Hepatocyte (in vitro differentiated cells): ENCODE measurements around the gene MPST.

Experiments
- CTCF ChIP-seq: fragments of 200-600 bp; sonication (generic); IDR thresholded peaks from 2 replicates; pipeline ENCODE4 v1.5.1; 2016; ENCODE audit warnings: antibody characterized with exemption, mild to moderate bottlenecking; ENCODE audit not compliant: poor library complexity
- EZH2 ChIP-seq: fragments of 200-600 bp; sonication (generic); IDR thresholded peaks from 2 replicates; pipeline ENCODE4 v1.6.1; 2016; ENCODE audit warnings: antibody characterized with exemption, mild to moderate bottlenecking, borderline replicate concordance
- EZH2phosphoT487 ChIP-seq: fragments of 200-600 bp; sonication (generic); IDR thresholded peaks from one replicate; pipeline ENCODE4 v1.6.1; 2018; ENCODE audit warnings: antibody characterized with exemption, mild to moderate bottlenecking, low read depth, moderate library complexity; ENCODE audit not compliant: unreplicated experiment, severe bottlenecking

GRCh38 chr22:37020192-37020479, 594 bp downstream of the MPST start:
- no peak for TF ChIP-seq EZH2
- no peak for TF ChIP-seq CTCF
- no peak for TF ChIP-seq EZH2phosphoT487
